HG03565 (cell line): Measurements from ENCODE around the gene METTL4.
"Not testable (repeated sequence)": the region's sequence is repeated elsewhere in the genome, so short reads cannot be mapped to it uniquely, and the experiment has no call there.

Experiments
- ATAC-seq: cut with Tn5 transposase; IDR thresholded peaks from one replicate; pipeline ENCODE4 v1.9.1; 2021; ENCODE audit warnings: mild to moderate bottlenecking, moderate library complexity; ENCODE audit not compliant: unreplicated experiment

The METTL4 gene

GRCh38 chr18:2524794-2525198, 46.5 kb downstream of the METTL4 start:
- not testable (repeated sequence) for ATAC-seq

- no peak for ATAC-seq
These were observed 49.2 kb downstream of the METTL4 start for GRCh38 chr18:2522112-2522511.

GRCh38 chr18:2518473-2518872, 52.8 kb downstream of the METTL4 start:
- ATAC-seq = no peak

- ATAC-seq = no peak
These were observed 55.2 kb downstream of the METTL4 start for GRCh38 chr18:2515908-2516625.

- no peak for ATAC-seq
These were observed 56.0 kb downstream of the METTL4 start for GRCh38 chr18:2515171-2515787.

GRCh38 chr18:2513616-2514015, 57.7 kb downstream of the METTL4 start:
- no peak for ATAC-seq

- ATAC-seq = no peak
These were observed 59.2 kb downstream of the METTL4 start for GRCh38 chr18:2512059-2512458.

GRCh38 chr18:2511451-2511850, 59.9 kb downstream of the METTL4 start:
- ATAC-seq = no peak

- no peak for ATAC-seq
These were observed 60.9 kb downstream of the METTL4 start for GRCh38 chr18:2510416-2510815.

- no peak for ATAC-seq
These were observed 62.6 kb downstream of the METTL4 start for GRCh38 chr18:2508678-2509077.

- no peak for ATAC-seq
These were observed 63.1 kb downstream of the METTL4 start for GRCh38 chr18:2508155-2508554.

- ATAC-seq = no peak
These were observed 66.7 kb downstream of the METTL4 start for GRCh38 chr18:2504642-2505041.

- ATAC-seq = no peak
These were observed 68.4 kb downstream of the METTL4 start for GRCh38 chr18:2502880-2503279.

- no peak for ATAC-seq
These were observed 68.9 kb downstream of the METTL4 start for GRCh38 chr18:2502394-2502793.

GRCh38 chr18:2497797-2498196, 73.5 kb downstream of the METTL4 start:
- no peak for ATAC-seq

GRCh38 chr18:2495381-2495780, 75.9 kb downstream of the METTL4 start:
- ATAC-seq = no peak

- ATAC-seq = no peak
These were observed 76.4 kb downstream of the METTL4 start for GRCh38 chr18:2494921-2495320.
